Right atrium auricular region (tissue), 2 donors: Measurements from ENCODE around the gene WWTR1. TPM values are rescaled to one million over a fixed set of nuclear protein-coding genes. Genes with fewer than 3 reads are reported as not detected.

Experiments used
- DNase-seq: peaks from one replicate; pipeline ENCODE4 v3.0.0-alpha.2; 2019; ENCODE audit warnings: low spot score
- H3K27ac ChIP-seq, 2 donors: fragments of 200-600 bp; sonication (generic); 1 replicate in 1 of 2; 2 replicates in 1 of 2; pipeline ENCODE4 v1.5.1; 2016 to 2019
- H3K27me3 ChIP-seq, 2 donors: fragments of 200-600 bp; sonication (generic); one replicate each; pipeline versions ENCODE4 v1.5.1 to v1.6.0; 2017 to 2019
- H3K36me3 ChIP-seq: fragments of 200-600 bp; sonication (generic); one replicate; pipeline ENCODE4 v1.5.1; 2016
- H3K4me1 ChIP-seq, 2 donors: fragments of 200-600 bp; sonication (generic); one replicate each; pipeline versions ENCODE4 v1.5.1 to v1.6.0; 2017 to 2019
- H3K4me3 ChIP-seq, 2 donors: fragments of 200-600 bp; sonication (generic); 1 replicate in 1 of 2; 2 replicates in 1 of 2; pipeline ENCODE4 v1.5.1; 2017 to 2019; ENCODE audit warnings: mild to moderate bottlenecking in 1 of 2, moderate library complexity in 1 of 2
- H3K9me3 ChIP-seq, 2 donors: fragments of 200-600 bp; sonication (generic); one replicate each; pipeline ENCODE4 v1.5.1; 2019
- CTCF ChIP-seq, 2 donors: fragments of 200-600 bp; sonication (generic); IDR thresholded peaks; one replicate each; pipeline ENCODE4 v1.5.1; 2019; ENCODE audit warnings: antibody characterized with exemption in 2 of 2
- total RNA-seq, 2 donors: library from RNA; depleted of rRNA; stranded (reverse); fragments of >200 nt; gene quantifications; one replicate each; pipeline ENCODE4 v1.1.0, GENCODE V29; 2016

WWTR1 gene
- total RNA-seq, 2 donors from 2014 or later: 53.4 to 73.1 TPM

- Histone ChIP-seq H3K9me3 (no peaks in the 10 kb centered on the region), H3K36me3 (no peaks in the 10 kb centered on the region), H3K4me1 (peaks cover 0 to 3% of the 10 kb centered on the region in 2 donors), H3K27ac (no peak overlapping the region), H3K27me3 (no peaks in the 10 kb centered on the region), H3K4me3 (no peak overlapping the region)
- no peak for TF ChIP-seq CTCF (IDR thresholded peaks at IDR 0.05)
- DNase-seq: no peak
These were observed 162.2 kb downstream of the WWTR1 start for GRCh38 chr3:149495581-149496125.

- Histone ChIP-seq H3K4me3 (no peak overlapping the region), H3K36me3 (no peaks in the 10 kb centered on the region), H3K27ac (no peak overlapping the region), H3K27me3 (no peaks in the 10 kb centered on the region), H3K9me3 (no peaks in the 10 kb centered on the region), H3K4me1 (peaks cover 0 to 3% of the 10 kb centered on the region in 2 donors)
- DNase-seq: no peak
- no peak for TF ChIP-seq CTCF (IDR thresholded peaks at IDR 0.05)
These were observed 162.9 kb downstream of the WWTR1 start for GRCh38 chr3:149494759-149495580.

GRCh38 chr3:149494022-149494758, 163.6 kb downstream of the WWTR1 start:
- H3K36me3 ChIP-seq: no peaks in the 10 kb centered on the region
- H3K4me3 ChIP-seq: no peak overlapping the region
- no peak overlapping the region for H3K27ac ChIP-seq
- peak; percentile 74 to 86 for TF ChIP-seq CTCF (IDR thresholded peaks at IDR 0.05)
- no peaks in the 10 kb centered on the region for H3K27me3 ChIP-seq
- H3K9me3 ChIP-seq: no peaks in the 10 kb centered on the region
- peaks cover 0 to 3% of the 10 kb centered on the region in 2 donors for H3K4me1 ChIP-seq
- no peak for DNase-seq

- Histone ChIP-seq H3K27me3 (no peaks in the 10 kb centered on the region), H3K4me1 (peaks cover 0 to 3% of the 10 kb centered on the region in 2 donors), H3K4me3 (no peak overlapping the region), H3K9me3 (no peaks in the 10 kb centered on the region), H3K36me3 (no peaks in the 10 kb centered on the region), H3K27ac (no peak overlapping the region)
- TF ChIP-seq CTCF (IDR thresholded peaks at IDR 0.05): no peak
- DNase-seq: no peak
These were observed 164.4 kb downstream of the WWTR1 start for GRCh38 chr3:149493315-149494021.

- no peak for TF ChIP-seq CTCF (IDR thresholded peaks at IDR 0.05)
- H3K27ac ChIP-seq: no peak overlapping the region
- H3K4me3 ChIP-seq: no peak overlapping the region
- DNase-seq: no peak
- H3K9me3 ChIP-seq: no peaks in the 10 kb centered on the region
- no peaks in the 10 kb centered on the region for H3K36me3 ChIP-seq
- peaks cover 0 to 3% of the 10 kb centered on the region in 2 donors for H3K4me1 ChIP-seq
- H3K27me3 ChIP-seq: no peaks in the 10 kb centered on the region
These were observed 167.4 kb downstream of the WWTR1 start for GRCh38 chr3:149490260-149490971.
